Hypothalamus (tissue), 51 donors: ENCODE results near the gene RNU6-9.

ENCODE experiments used
- DNase-seq, 51 donors: peaks; one replicate each; lab custom pipeline; 2025; lab: John Stamatoyannopoulos, UW

Gene RNU6-9

GRCh38 chr19:931860-932647, 38.8 kb downstream of the RNU6-9 start:
- DNase-seq, result no peak

- peak in 3 of 51 donors; percentile 9 to 28 (median 23) for DNase-seq
These were observed 39.6 kb downstream of the RNU6-9 start for GRCh38 chr19:932648-933552.

GRCh38 chr19:933553-933882, 40.2 kb downstream of the RNU6-9 start:
- DNase-seq, result no peak

DNA sequence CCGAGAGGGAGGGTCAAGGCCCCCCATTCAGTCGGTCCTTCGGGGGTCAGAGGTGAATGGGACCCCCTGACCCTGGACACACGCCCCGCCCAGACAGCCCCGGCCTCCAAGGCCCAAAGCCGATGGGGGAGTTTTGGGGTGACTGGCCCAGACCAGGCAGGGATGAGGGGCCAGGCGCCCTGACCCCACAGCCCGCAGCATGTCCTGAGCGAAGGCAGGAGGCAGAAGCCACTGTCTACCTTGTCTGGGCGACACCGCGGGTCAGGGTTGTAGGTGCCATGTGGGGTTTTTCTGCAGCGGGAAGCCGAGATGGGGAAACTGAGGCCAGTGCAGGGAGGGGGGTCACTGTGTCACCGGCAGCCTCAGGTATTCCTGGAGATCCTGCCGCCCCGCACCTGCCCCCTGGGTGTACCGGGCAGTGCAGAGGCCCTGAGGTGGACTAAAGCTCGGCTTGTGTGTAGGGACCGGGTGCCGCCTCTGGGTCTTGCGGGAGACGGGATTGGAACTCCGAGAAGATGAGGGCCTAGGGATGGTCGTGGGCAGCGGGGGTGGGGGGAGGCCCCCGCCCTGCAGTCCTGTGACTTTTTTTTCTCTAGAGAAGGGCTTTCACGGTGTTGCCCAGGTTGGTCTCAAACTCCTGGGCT, 41.0 kb downstream of the RNU6-9 start:
- DNase-seq, result no peak

- DNase-seq, result peak in 50 of 51 donors; percentile 12 to 80 (median 62)
These were observed 41.7 kb downstream of the RNU6-9 start for GRCh38 chr19:934865-935479.

- DNase-seq, result no peak
These were observed 42.9 kb downstream of the RNU6-9 start for GRCh38 chr19:936175-936546.

GRCh38 chr19:937259-937694, 44.0 kb downstream of the RNU6-9 start:
- DNase-seq, result no peak

DNA sequence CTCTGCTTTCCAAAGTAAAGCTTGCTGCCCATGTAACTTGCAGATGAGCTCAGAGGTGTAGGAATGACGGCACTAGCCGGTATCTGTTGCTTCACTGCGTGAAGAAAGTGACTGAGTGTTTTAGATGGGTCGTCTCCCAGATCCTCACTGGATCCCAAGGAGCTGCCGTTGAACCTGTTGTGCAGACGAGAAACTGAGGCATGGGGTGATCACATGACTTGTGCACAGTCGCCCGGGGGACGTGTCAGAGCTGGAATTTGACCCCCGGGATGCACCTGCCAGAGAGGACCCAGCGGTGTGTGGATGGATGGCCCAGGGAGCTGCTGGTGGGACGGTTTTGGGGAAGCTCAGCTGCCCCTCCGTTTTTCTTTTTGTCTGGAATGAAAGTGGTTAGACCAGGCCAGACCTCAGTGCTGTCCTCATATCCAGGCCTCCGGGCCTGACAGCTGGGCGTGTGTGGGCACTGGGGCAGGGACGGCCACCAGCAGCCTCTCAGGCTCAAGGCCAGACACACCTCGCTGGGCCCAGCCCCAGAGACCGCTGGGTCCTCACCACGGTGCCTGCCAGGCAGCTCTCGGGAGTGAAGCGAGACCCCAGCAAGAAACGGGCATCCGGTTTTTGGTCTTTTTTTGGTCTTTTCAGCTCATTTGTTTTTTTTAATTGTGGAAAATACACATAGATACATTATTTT, 45.1 kb downstream of the RNU6-9 start:
- no peak for DNase-seq

DNA sequence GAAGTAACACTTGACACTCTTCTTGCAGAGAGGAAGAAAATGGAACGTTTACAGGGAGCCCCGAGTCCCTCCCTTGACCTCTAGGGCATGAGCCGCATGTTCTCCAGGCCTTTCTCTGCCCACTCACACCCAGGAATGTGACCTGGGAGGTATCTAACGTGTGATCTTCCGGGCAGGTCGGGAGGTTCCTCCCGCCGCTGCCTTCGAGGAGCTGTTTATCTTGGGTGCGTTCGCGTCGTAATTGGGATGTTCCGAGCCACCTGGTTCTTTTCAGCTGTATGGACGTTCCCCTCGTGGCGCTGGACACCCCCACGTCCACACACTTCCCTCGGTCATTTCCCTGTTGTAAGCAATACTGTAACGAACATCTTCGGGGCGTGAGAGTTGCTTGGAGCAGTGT, 46.2 kb downstream of the RNU6-9 start:
- DNase-seq, result no peak

DNA sequence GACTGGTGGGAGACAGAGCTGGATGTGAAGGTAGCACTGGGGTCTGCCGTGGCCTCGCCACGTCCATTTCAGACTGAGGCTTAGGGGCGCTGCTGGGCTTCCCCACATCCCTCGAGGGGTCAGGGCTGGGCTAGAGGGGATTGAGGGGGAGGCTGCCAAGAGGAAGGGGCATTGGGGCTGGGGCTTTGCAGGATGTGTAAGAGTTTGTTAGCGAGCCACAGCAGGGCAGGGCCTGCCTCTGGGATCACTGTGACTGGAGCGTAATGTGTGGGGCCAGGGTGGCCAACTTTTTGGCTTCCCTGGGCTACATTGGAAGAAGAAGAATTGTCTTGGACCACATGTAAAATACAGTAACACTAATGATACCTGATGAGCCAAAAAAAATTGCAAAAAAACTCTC, 46.6 kb downstream of the RNU6-9 start:
- no peak for DNase-seq

- DNase-seq, result peak in 44 of 51 donors; percentile 9 to 83 (median 62)
These were observed 47.5 kb downstream of the RNU6-9 start for GRCh38 chr19:940591-941291.

- DNase-seq, result peak in 1 of 51 donors; percentile 77
These were observed 48.2 kb downstream of the RNU6-9 start for GRCh38 chr19:941292-942132.

- DNase-seq, result no peak
These were observed 48.9 kb downstream of the RNU6-9 start for GRCh38 chr19:942133-942645.
